ENCODE data around the gene OR4K2.
"Not testable (repeated sequence)": the region's sequence is repeated elsewhere in the genome, so short reads cannot be mapped to it uniquely, and the experiment has no call there.

Gene OR4K2

GRCh38 chr14:19874842-19875241, at the start of gene OR4K2:
Gene OR4K2, plus strand, starts transcription at chr14:19875142. Its CDS starts 1,126 bp downstream, at chr14:19876268.
- DNase-seq = no peak

GRCh38 chr14:19827626-19828244, 47.2 kb upstream of the OR4K2 start:
- not testable (repeated sequence) for DNase-seq

GRCh38 chr14:19828314-19828713, 46.6 kb upstream of the OR4K2 start:
- no peak for DNase-seq

GRCh38 chr14:19834203-19834848, 40.6 kb upstream of the OR4K2 start:
- DNase-seq = not testable (repeated sequence)

GRCh38 chr14:19838433-19838832, 36.5 kb upstream of the OR4K2 start:
- no peak for DNase-seq

- no peak for DNase-seq
Measured at GRCh38 chr14:19851365-19851764, 23.6 kb upstream of the OR4K2 start.

- not testable (repeated sequence) for DNase-seq
Measured at GRCh38 chr14:19866061-19866669, 8.8 kb upstream of the OR4K2 start.

GRCh38 chr14:19873178-19873577, 1.8 kb upstream of the OR4K2 start:
- no peak for DNase-seq

GRCh38 chr14:19878029-19878642, 3.2 kb downstream of the OR4K2 start:
- DNase-seq = no peak

GRCh38 chr14:19895282-19895681, 20.3 kb downstream of the OR4K2 start:
- DNase-seq = no peak

- DNase-seq = no peak
Measured at GRCh38 chr14:19900999-19901398, 26.1 kb downstream of the OR4K2 start.

GRCh38 chr14:19902409-19902808, 27.5 kb downstream of the OR4K2 start:
- DNase-seq = no peak

- DNase-seq = no peak
Measured at GRCh38 chr14:19906665-19907064, 31.7 kb downstream of the OR4K2 start.

- no peak for DNase-seq
Measured at GRCh38 chr14:19911114-19911513, 36.2 kb downstream of the OR4K2 start.

- no peak for DNase-seq
Measured at GRCh38 chr14:19917243-19917642, 42.3 kb downstream of the OR4K2 start.

- no peak for DNase-seq
Measured at GRCh38 chr14:19917955-19918518, 43.1 kb downstream of the OR4K2 start.

- DNase-seq = no peak
Measured at GRCh38 chr14:19918553-19919264, 43.8 kb downstream of the OR4K2 start.

GRCh38 chr14:19920021-19920657, 45.2 kb downstream of the OR4K2 start, which contains the start of gene OR4K5:
Gene OR4K5, plus strand, starts transcription at chr14:19920607. Its CDS starts 0 bp downstream, at chr14:19920607.
- DNase-seq = no peak

GRCh38 chr14:19930617-19931016, 55.7 kb downstream of the OR4K2 start, which contains the start of gene OR4K1:
Gene OR4K1, plus strand, starts transcription at chr14:19930917. Its CDS starts 4,750 bp downstream, at chr14:19935667.
- no peak for DNase-seq
